Dermis blood vessel endothelial cell (primary cell): ENCODE measurements around the gene AMPD2. TPM values are rescaled to one million over a fixed set of nuclear protein-coding genes. Genes with fewer than 3 reads are reported as not detected.

ENCODE experiments used
- total RNA-seq: library from RNA; depleted of rRNA; stranded (reverse); fragments of >200 nt; gene quantifications from 2 replicates; pipeline ENCODE4 v1.2.3, GENCODE V29; 2014

AMPD2 gene
- total RNA-seq, 1 donor from 2014 or later = 32.0 TPM

Other genes with a start within 250 kb of the AMPD2 start
- 16.7 and 17.4 TPM in 2 replicates for gene SORT1, start 221.9 kb upstream of the AMPD2 start, total RNA-seq
- gene PSMA5, start 193.4 kb upstream of the AMPD2 start, total RNA-seq = 45.3 and 55.1 TPM in 2 replicates
- under 0.01 TPM in 1 of 2 replicates, not detected in the other for gene SYPL2, start 153.3 kb upstream of the AMPD2 start, total RNA-seq
- 1.3 and 1.5 TPM in 2 replicates for gene ATXN7L2, start 135.9 kb upstream of the AMPD2 start, total RNA-seq
- 6.5 and 7.5 TPM in 2 replicates for gene CYB561D1, start 125.7 kb upstream of the AMPD2 start, total RNA-seq
- gene AMIGO1, start 110.1 kb upstream of the AMPD2 start, total RNA-seq = 0.65 and 1.7 TPM in 2 replicates
- under 0.01 TPM in 1 of 2 replicates, not detected in the other for gene GPR61, start 80.0 kb upstream of the AMPD2 start, total RNA-seq
- 16.3 and 22.9 TPM in 2 replicates for gene GNAI3, start 71.2 kb upstream of the AMPD2 start, total RNA-seq
- gene GNAT2, start 221 bp upstream of the AMPD2 start, total RNA-seq = not detected in 2 replicates
- 1.5 and 2.7 TPM in 2 replicates for gene GSTM4, start 36.3 kb downstream of the AMPD2 start, total RNA-seq
- 4.0 and 4.1 TPM in 2 replicates for gene GSTM2, start 48.2 kb downstream of the AMPD2 start, total RNA-seq
- 8.5 TPM in 1 of 2 replicates, not detected in the other for gene GSTM1, start 68.0 kb downstream of the AMPD2 start, total RNA-seq
- under 0.01 TPM in 1 of 2 replicates, not detected in the other for gene GSTM5, start 92.4 kb downstream of the AMPD2 start, total RNA-seq
- 25.1 and 54.1 TPM in 2 replicates for gene GSTM3, start 121.2 kb downstream of the AMPD2 start, total RNA-seq
- not detected in 2 replicates for gene EPS8L3, start 144.1 kb downstream of the AMPD2 start, total RNA-seq